IMR-90 (cell line): ENCODE results near the gene GFER. TPM values are rescaled to one million over a fixed set of nuclear protein-coding genes. Genes with fewer than 3 reads are reported as not detected.

Experiments
- ATAC-seq: fragments of 200-7000 bp; cut with Tn5 transposase; 2 replicates; pipeline ENCODE4 v1.9.1; 2020; ENCODE audit warnings: low read depth, mild to moderate bottlenecking, moderate library complexity
- BruUV-seq: library from RNA; stranded (reverse); fragments of 400-500 nt; replicated peaks from 2 replicates; lab custom pipeline; 2021; lab: Mats Ljungman, UMichigan
- CTCF ChIA-PET: fragments of 300-600 bp; formaldehyde crosslinking; extraction: SDS; loops from one replicate; lab custom pipeline; 2021; ENCODE audit warnings: antibody characterized with exemption; lab: Yijun Ruan, JAX
- POLR2A ChIA-PET: fragments of 300-600 bp; sonication (Branson Sonifier 250); formaldehyde crosslinking; loops from one replicate; lab custom pipeline; 2022; ENCODE audit warnings: antibody characterized with exemption; ENCODE audit not compliant: unreplicated experiment; lab: Charles Lee
- DNase-seq: peaks from one replicate; pipeline ENCODE4 v3.0.0; 2013
- H2AFZ ChIP-seq: replicated peaks from 2 replicates; pipeline ENCODE3; 2013; ENCODE audit warnings: low read length, mild to moderate bottlenecking; ENCODE audit not compliant: poor library complexity
- H2AK5ac ChIP-seq: 2 replicates; pipeline ENCODE4 v1.6.1; 2013; ENCODE audit warnings: low read depth, low read length, inconsistent platforms
- H2AK9ac ChIP-seq: replicated peaks from 2 replicates; pipeline ENCODE3; 2013; ENCODE audit warnings: mild to moderate bottlenecking, low read depth, low read length, moderate library complexity; ENCODE audit not compliant: poor library complexity
- H2BK120ac ChIP-seq: 2 replicates; pipeline ENCODE4 v1.6.1; 2013; ENCODE audit warnings: low read depth, low read length, inconsistent platforms
- H2BK15ac ChIP-seq: 3 replicates; pipeline ENCODE4 v1.6.1; 2013; ENCODE audit warnings: low read depth, low read length, inconsistent platforms
- H2BK20ac ChIP-seq: 2 replicates; pipeline ENCODE4 v1.6.1; 2013; ENCODE audit warnings: low read depth, mild to moderate bottlenecking, inconsistent platforms, low read length, moderate library complexity
- H2BK5ac ChIP-seq: 2 replicates; pipeline ENCODE4 v1.6.1; 2013; ENCODE audit warnings: mild to moderate bottlenecking, low read depth, low read length, inconsistent platforms; ENCODE audit not compliant: poor library complexity, severe bottlenecking
- H3K14ac ChIP-seq: replicated peaks from 2 replicates; pipeline ENCODE4 v1.6.1; 2013; ENCODE audit warnings: low read depth, low read length, inconsistent platforms
- H3K18ac ChIP-seq: 2 replicates; pipeline ENCODE4 v1.6.1; 2013; ENCODE audit warnings: low read depth, low read length, control low read depth
- H3K23ac ChIP-seq: 2 replicates; pipeline ENCODE4 v1.6.1; 2013; ENCODE audit warnings: low read depth, low read length, inconsistent platforms
- H3K27ac ChIP-seq: 2 replicates; pipeline ENCODE4 v1.5.1; 2013; ENCODE audit warnings: mild to moderate bottlenecking, control low read depth, low read length; ENCODE audit not compliant: insufficient read depth
- H3K27me3 ChIP-seq: 2 replicates; pipeline ENCODE4 v1.6.1; 2013; ENCODE audit warnings: low read length; ENCODE audit not compliant: control insufficient read depth, insufficient read depth
- H3K36me3 ChIP-seq: 2 replicates; pipeline ENCODE4 v1.6.1; 2013; ENCODE audit warnings: low read length, mixed read lengths; ENCODE audit not compliant: control insufficient read depth, insufficient read depth
- H3K4ac ChIP-seq: 2 replicates; pipeline ENCODE4 v1.6.1; 2013; ENCODE audit warnings: low read depth, low read length, inconsistent platforms
- H3K4me1 ChIP-seq: 2 replicates; pipeline ENCODE4 v1.6.1; 2013; ENCODE audit warnings: low read length, mixed read lengths; ENCODE audit not compliant: control insufficient read depth, insufficient read depth
- H3K4me2 ChIP-seq: 2 replicates; pipeline ENCODE4 v1.6.1; 2013; ENCODE audit warnings: low read depth, mild to moderate bottlenecking, control low read depth, low read length, moderate library complexity
- H3K4me3 ChIP-seq: 2 replicates; pipeline ENCODE4 v1.5.1; 2013; ENCODE audit warnings: low read depth, mild to moderate bottlenecking, control low read depth, low read length, moderate library complexity; ENCODE audit not compliant: insufficient read depth
- H3K56ac ChIP-seq: 2 replicates; pipeline ENCODE4 v1.6.1; 2013; ENCODE audit warnings: low read length, inconsistent platforms; ENCODE audit not compliant: insufficient read depth; ENCODE audit errors: extremely low read depth
- H3K79me1 ChIP-seq, 2 experiments: 2 replicates each; pipeline ENCODE4 v1.6.1; 2013; ENCODE audit warnings: low read length in 2 of 2, inconsistent platforms in 1 of 2, low read depth in 1 of 2
- H3K9ac ChIP-seq: 2 replicates; pipeline ENCODE4 v1.6.1; 2013; ENCODE audit warnings: low read depth, low read length, control low read depth
- H3K9me1 ChIP-seq: 2 replicates; pipeline ENCODE4 v1.6.1; 2013; ENCODE audit warnings: low read length, inconsistent platforms; ENCODE audit not compliant: insufficient read depth
- H3K9me3 ChIP-seq: 2 replicates; pipeline ENCODE4 v1.6.1; 2013; ENCODE audit warnings: low read length; ENCODE audit not compliant: control insufficient read depth, insufficient read depth
- H4K20me1 ChIP-seq: 2 replicates; pipeline ENCODE4 v1.6.1; 2013; ENCODE audit warnings: low read length, inconsistent platforms; ENCODE audit not compliant: insufficient read depth
- H4K5ac ChIP-seq: 2 replicates; pipeline ENCODE4 v1.6.1; 2013; ENCODE audit warnings: mild to moderate bottlenecking, low read depth, low read length, control low read depth
- H4K8ac ChIP-seq, 2 experiments: 2 replicates each; pipeline ENCODE4 v1.6.1; 2013; ENCODE audit warnings: low read depth in 2 of 2, low read length in 2 of 2, control low read depth in 1 of 2, inconsistent platforms in 1 of 2
- H4K91ac ChIP-seq: 2 replicates; pipeline ENCODE4 v1.6.1; 2013; ENCODE audit warnings: low read depth, low read length, inconsistent platforms; ENCODE audit not compliant: insufficient read depth
- FOS ChIP-seq: fragments of 150-350 bp; IDR thresholded peaks from 2 replicates; pipeline ENCODE4 v1.6.1; 2016; ENCODE audit warnings: low read depth, low read length
- MAFK ChIP-seq: IDR thresholded peaks from 2 replicates; pipeline ENCODE4 v1.6.1; 2012; ENCODE audit warnings: low read depth, low read length, improper control_type of control experiment
- MXI1 ChIP-seq: IDR thresholded peaks from 2 replicates; pipeline ENCODE4 v1.6.1; 2012; ENCODE audit warnings: low read depth, mild to moderate bottlenecking, low read length, moderate library complexity, borderline replicate concordance
- RAD21 ChIP-seq: IDR thresholded peaks from 2 replicates; pipeline ENCODE4 v1.6.1; 2012; ENCODE audit warnings: low read length, improper control_type of control experiment
- WGBS, 2 experiments: methylation state at CpG; one replicate each; pipeline versions ENCODE4 v1.1.5 to v1.1.7; 2013; ENCODE audit warnings: missing lambda C conversion rate in 2 of 2; ENCODE audit not compliant: insufficient read length in 1 of 2; ENCODE audit errors: extremely low coverage in 2 of 2; 5-methylcytosine and 5-hydroxymethylcytosine counted together
- dilution Hi-C: fragments of 300-500 bp; cut with HindIII; formaldehyde crosslinking; loops from one replicate; pipeline ENCODE4 v1.14.3; 2018; ENCODE audit warnings: low sequenced_read_pairs; ENCODE audit not compliant: unreplicated experiment
- in situ Hi-C: fragments of 300-500 bp; cut with MboI; formaldehyde crosslinking; loops from 3 replicates; pipeline ENCODE4 v1.14.3; 2019; ENCODE audit warnings: low sequenced_read_pairs, inconsistent platforms, mixed read lengths
- intact Hi-C: fragments of 100-400 bp; cut with micrococcal nuclease; formaldehyde crosslinking; loops from 2 replicates; pipeline ENCODE4 v1.10.0; 2022
- polyA plus RNA-seq, 3 experiments: library from polyadenylated mRNA; depleted of rRNA; stranded (reverse); fragments of >200 nt; gene quantifications; 2 replicates each; pipeline ENCODE4 v1.2.3, GENCODE V29; 2012; ENCODE audit warnings: low replicate concordance in 1 of 3
- total RNA-seq: library from RNA; depleted of rRNA; stranded (reverse); fragments of >200 nt; gene quantifications from 2 replicates; pipeline ENCODE4 v1.2.3, GENCODE V29; 2012

The GFER gene
- total and polyA plus RNA-seq, 2 of the 4 experiments (the other 2 are of a cell fraction) = 6.8 to 19.8 TPM

- no peak overlapping the region for H3K27ac ChIP-seq
- H3K4me1 ChIP-seq = peaks cover under 1% of the 10 kb centered on the region; the same call in 1 of the 2 replicates
- H3K23ac ChIP-seq = no peak overlapping the region
- H4K91ac ChIP-seq = no peak overlapping the region
- ChIA-PET POLR2A (no interaction called here), CTCF (no interaction called here)
- no peaks in the 10 kb centered on the region for H3K36me3 ChIP-seq
- no peaks in the 10 kb centered on the region for H3K9me3 ChIP-seq
- H2BK15ac ChIP-seq = no peak overlapping the region
- no peaks in the 10 kb centered on the region for H4K20me1 ChIP-seq
- no peak overlapping the region for H2BK20ac ChIP-seq
- ATAC-seq (no peak), DNase-seq (no peak)
- H4K8ac ChIP-seq = no peak overlapping the region
- BruUV-seq = no TSS peak
- H3K4me2 ChIP-seq = no peak overlapping the region
- intact Hi-C loops = no loop called here
- H2AFZ ChIP-seq = no peak overlapping the region
- H2AK9ac ChIP-seq = no peak overlapping the region
- H3K27me3 ChIP-seq = no peaks in the 10 kb centered on the region
- no peak overlapping the region for H3K9ac ChIP-seq
- H3K56ac ChIP-seq = no peak overlapping the region
- H2AK5ac ChIP-seq = no peak overlapping the region
- no peak overlapping the region for H4K5ac ChIP-seq
- peaks cover 0 to 7% of the 10 kb centered on the region in 2 experiments; a peak in 2 of 4 replicates for H3K79me1 ChIP-seq
- H2BK120ac ChIP-seq = no peak overlapping the region
- H3K4me3 ChIP-seq = no peak overlapping the region
- in situ Hi-C loops = no loop called here
- no peak overlapping the region for H3K14ac ChIP-seq
- no peak overlapping the region for H3K4ac ChIP-seq
- no peaks in the 10 kb centered on the region for H3K9me1 ChIP-seq
- no peak overlapping the region for H2BK5ac ChIP-seq
- WGBS, 2 experiments = 100% methylated on average over 1 of the region's 9 CpGs; no CpG with 5 or more reads in 1 of the 2 experiments
- TF ChIP-seq MAFK = no peak
- no peak for TF ChIP-seq MXI1
- TF ChIP-seq RAD21 = no peak
- TF ChIP-seq FOS = no peak
- H3K18ac ChIP-seq = no peak overlapping the region
- dilution Hi-C loops = no loop called here
Measured at GRCh38 chr16:1947369-1947670, 36.7 kb upstream of the GFER start.
